Left ventricle myocardium superior (tissue), 1 donor: ENCODE results near the gene NDUFV1. TPM values are rescaled to one million over a fixed set of nuclear protein-coding genes. Genes with fewer than 3 reads are reported as not detected.
"Not testable (repeated sequence)": the region's sequence is repeated elsewhere in the genome, so short reads cannot be mapped to it uniquely, and the experiment has no call there.

Source experiments
- ATAC-seq: fragments of 200-7000 bp; cut with Tn5 transposase; one replicate; pipeline ENCODE4 v1.9.1; 2020; ENCODE audit warnings: mild to moderate bottlenecking, moderate library complexity
- DNase-seq: peaks from one replicate; pipeline ENCODE4 v3.0.0-alpha.2; 2020
- intact Hi-C: fragments of 100-400 bp; cut with micrococcal nuclease; formaldehyde crosslinking; loops from one replicate; pipeline ENCODE4 v1.11.0; 2022
- total RNA-seq: library from RNA; stranded (reverse); fragmentation: NEBNext Ultra II Directional; extraction: Animal tissue kit (Norgen Biotek cat#: 25700); gene quantifications from one replicate; pipeline ENCODE4 v1.2.1, GENCODE V29; 2021
- donor health status: DM: no; HTN: yes; CAD: no; lungs with severe emphysema.

Gene NDUFV1
- total RNA-seq, 1 donor from 2014 or later = 768 TPM

- DNase-seq (no peak), ATAC-seq (no peak)
- intact Hi-C loops = no loop called here
Measured at GRCh38 chr11:67584881-67585873, 21.6 kb upstream of the NDUFV1 start.

GRCh38 chr11:67585911-67586310, 20.8 kb upstream of the NDUFV1 start:
- DNase-seq (no peak), ATAC-seq (no peak)
- intact Hi-C loops = no loop called here

- DNase-seq = no peak
- no peak for ATAC-seq
- intact Hi-C loops = no loop called here
Measured at GRCh38 chr11:67586568-67587250, 20.0 kb upstream of the NDUFV1 start.

GRCh38 chr11:67588136-67588503, 18.6 kb upstream of the NDUFV1 start:
- intact Hi-C loops = no loop called here
- no peak for DNase-seq
- no peak for ATAC-seq

GRCh38 chr11:67588899-67589415, 17.8 kb upstream of the NDUFV1 start:
- DNase-seq, ATAC-seq, intact Hi-C loops: not testable (repeated sequence)

GRCh38 chr11:67592880-67593564, 13.7 kb upstream of the NDUFV1 start:
- no peak for DNase-seq
- intact Hi-C loops = no loop called here
- ATAC-seq = no peak

- no peak for ATAC-seq
- no peak for DNase-seq
- intact Hi-C loops = no loop called here
Measured at GRCh38 chr11:67593565-67593905, 13.2 kb upstream of the NDUFV1 start.

- no peak for ATAC-seq
- intact Hi-C loops = no loop called here
- no peak for DNase-seq
Measured at GRCh38 chr11:67594480-67594879, 12.3 kb upstream of the NDUFV1 start.

- intact Hi-C loops = no loop called here
- no peak for ATAC-seq
- DNase-seq = no peak
Measured at GRCh38 chr11:67596753-67597300, 9.9 kb upstream of the NDUFV1 start.

GRCh38 chr11:67597458-67597857, 9.3 kb upstream of the NDUFV1 start:
- ATAC-seq, intact Hi-C loops, DNase-seq: not testable (repeated sequence)

GRCh38 chr11:67597963-67598362, 8.8 kb upstream of the NDUFV1 start:
- ATAC-seq, intact Hi-C loops, DNase-seq: not testable (repeated sequence)

GRCh38 chr11:67599149-67599548, 7.6 kb upstream of the NDUFV1 start:
- no peak for ATAC-seq
- DNase-seq = no peak
- intact Hi-C loops = no loop called here

- ATAC-seq = no peak
- intact Hi-C loops = no loop called here
Measured at GRCh38 chr11:67600324-67601029, 6.3 kb upstream of the NDUFV1 start.

GRCh38 chr11:67601098-67601497, 5.6 kb upstream of the NDUFV1 start:
- intact Hi-C loops = no loop called here
- DNase-seq = no peak
- no peak for ATAC-seq

More at GRCh38 chr11:67600324-67601029, 6.3 kb upstream of the NDUFV1 start:
- DNase-seq = no peak

- intact Hi-C loops, DNase-seq, ATAC-seq: not testable (repeated sequence)
Measured at GRCh38 chr11:67604119-67604518, 2.6 kb upstream of the NDUFV1 start.

- DNase-seq (no peak), ATAC-seq (no peak)
- intact Hi-C loops = no loop called here
Measured at GRCh38 chr11:67604815-67605214, 1.9 kb upstream of the NDUFV1 start.

GRCh38 chr11:67605231-67606011, 1.3 kb upstream of the NDUFV1 start:
- no peak for ATAC-seq
- intact Hi-C loops = no loop called here
- no peak for DNase-seq

- no peak for ATAC-seq
- DNase-seq = peak; percentile 34
- intact Hi-C loops = no loop called here
Measured at GRCh38 chr11:67606093-67606491, 644 bp upstream of the NDUFV1 start.
